ENCODE data around the gene DGKB. TPM values are rescaled to one million over a fixed set of nuclear protein-coding genes. Genes with fewer than 3 reads are reported as not detected.

The DGKB gene
- total and polyA plus RNA-seq, 12 donors: 0.07 to 5.8 (median 1.5) TPM; not detected in 3

GRCh38 chr7:14690486-14690885 lies 212.1 kb downstream of the DGKB start:
- Histone ChIP-seq H3K4me3 (no peak overlapping the region), H3K27ac (no peak overlapping the region), H3K4me1 (replicated peaks in 1 of 2) (no peaks in the 10 kb centered on the region), H3K36me3 (replicated peaks in 1 of 2) (no peaks in the 10 kb centered on the region), H3K9me3 (replicated peaks in 1 of 3) (no peaks in the 10 kb centered on the region), H3K27me3 (no peaks in the 10 kb centered on the region)
- 76 to 84% (median 78%) methylated on average over 3 of the region's 3 CpGs for WGBS, 4 donors
- intact Hi-C loops (cut with DNase I): loop anchor here in 1 of 2 donors (10.0 kb wide), 1 partner anchor 1406 kb away; no protein-coding TSS in a partner anchor
- TF ChIP-seq POLR2A (IDR thresholded peaks at IDR 0.05) (no peak), CTCF (IDR thresholded peaks at IDR 0.05) (no peak)
- DNase-seq: no peak

DNA sequence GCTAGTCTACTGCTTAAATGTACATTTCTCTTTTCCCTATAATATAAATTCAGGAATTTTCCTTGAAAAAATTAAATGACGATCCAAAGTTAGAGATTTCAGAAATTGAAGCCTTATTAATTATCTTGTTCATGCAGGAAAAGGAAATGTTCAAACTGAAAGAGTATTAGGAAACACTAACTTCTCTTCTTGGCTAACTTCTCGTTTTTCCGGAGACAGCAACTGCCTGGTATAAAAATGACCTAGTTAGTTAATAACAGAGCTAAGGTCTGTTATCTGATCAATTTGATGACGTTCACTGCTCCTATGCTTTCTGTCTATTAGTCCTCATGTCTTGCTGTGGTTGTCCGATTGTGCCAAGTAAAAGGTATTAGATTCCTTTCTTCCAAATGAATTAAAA lies 212.5 kb downstream of the DGKB start:
- H3K27ac ChIP-seq: no peak overlapping the region
- intact Hi-C loops (cut with DNase I): loop anchor here in 1 of 2 donors (10.0 kb wide), 1 partner anchor 1405 kb away; no protein-coding TSS in a partner anchor
- no peaks in the 10 kb centered on the region for H3K4me1 ChIP-seq (replicated peaks in 1 of 2)
- 40 to 54% (median 47%) methylated on average over 5 of the region's 5 CpGs for WGBS, 4 donors
- no peaks in the 10 kb centered on the region for H3K9me3 ChIP-seq (replicated peaks in 1 of 3)
- no peak overlapping the region for H3K4me3 ChIP-seq
- no peak for DNase-seq
- no peaks in the 10 kb centered on the region for H3K27me3 ChIP-seq
- H3K36me3 ChIP-seq (replicated peaks in 1 of 2): no peaks in the 10 kb centered on the region
- no peak for TF ChIP-seq CTCF (IDR thresholded peaks at IDR 0.05)
- no peak for TF ChIP-seq POLR2A (IDR thresholded peaks at IDR 0.05)

DNA sequence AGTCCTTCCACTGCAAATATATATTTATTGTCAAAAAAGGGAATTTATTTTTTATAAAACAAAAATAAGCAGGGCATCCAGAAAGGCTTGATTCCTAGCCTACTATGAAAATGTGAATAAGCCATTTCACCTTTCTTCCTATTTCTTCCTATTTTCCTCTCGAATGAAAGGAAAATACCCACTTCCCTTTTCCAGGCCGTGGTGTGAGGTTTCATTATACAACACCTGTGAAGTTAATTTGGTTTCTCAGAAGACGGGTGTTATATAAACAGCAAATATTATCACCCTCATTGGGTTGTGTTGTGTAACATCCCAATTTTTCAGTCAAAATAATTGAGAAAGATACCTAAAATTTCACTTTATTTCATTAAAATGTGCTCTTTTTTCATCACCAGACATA lies 214.3 kb downstream of the DGKB start:
- 36 to 53% (median 48%) methylated on average over 3 of the region's 3 CpGs for WGBS, 4 donors
- no peak overlapping the region for H3K4me3 ChIP-seq
- TF ChIP-seq POLR2A (IDR thresholded peaks at IDR 0.05): no peak
- TF ChIP-seq CTCF (IDR thresholded peaks at IDR 0.05): no peak
- intact Hi-C loops (cut with DNase I): no loop called here
- no peaks in the 10 kb centered on the region for H3K9me3 ChIP-seq (replicated peaks in 1 of 3)
- no peaks in the 10 kb centered on the region for H3K36me3 ChIP-seq (replicated peaks in 1 of 2)
- no peaks in the 10 kb centered on the region for H3K4me1 ChIP-seq (replicated peaks in 1 of 2)
- DNase-seq: no peak
- H3K27ac ChIP-seq: no peak overlapping the region
- no peaks in the 10 kb centered on the region for H3K27me3 ChIP-seq

GRCh38 chr7:14687777-14688176 lies 214.8 kb downstream of the DGKB start:
- no peak for TF ChIP-seq POLR2A (IDR thresholded peaks at IDR 0.05)
- TF ChIP-seq CTCF (IDR thresholded peaks at IDR 0.05): no peak
- Histone ChIP-seq H3K4me1 (replicated peaks in 1 of 2) (no peaks in the 10 kb centered on the region), H3K9me3 (replicated peaks in 1 of 3) (no peaks in the 10 kb centered on the region), H3K27me3 (no peaks in the 10 kb centered on the region), H3K36me3 (replicated peaks in 1 of 2) (no peaks in the 10 kb centered on the region), H3K4me3 (no peak overlapping the region), H3K27ac (no peak overlapping the region)
- DNase-seq: no peak
- 26 to 32% (median 29%) methylated on average over 3 of the region's 3 CpGs for WGBS, 4 donors
- intact Hi-C loops (cut with DNase I): no loop called here

Measured in adrenal gland (tissue), 12 donors.